NK-92 (cell line): Measurements from ENCODE around the gene PIGX.

ENCODE experiments used
- DNase-seq: peaks from one replicate; lab custom pipeline; 2025; ENCODE audit not compliant: unreplicated experiment; lab: John Stamatoyannopoulos, UW

PIGX gene

GRCh38 chr3:196711838-196712513 lies at the start of gene PIGX, which contains the start of gene CEP19:
PIGX (plus strand) TSS chr3:196712377.
CEP19 (minus strand) TSS chr3:196712250; CDS start chr3:196708657, 3,593 bp downstream.
- peak; percentile 67 for DNase-seq

DNA sequence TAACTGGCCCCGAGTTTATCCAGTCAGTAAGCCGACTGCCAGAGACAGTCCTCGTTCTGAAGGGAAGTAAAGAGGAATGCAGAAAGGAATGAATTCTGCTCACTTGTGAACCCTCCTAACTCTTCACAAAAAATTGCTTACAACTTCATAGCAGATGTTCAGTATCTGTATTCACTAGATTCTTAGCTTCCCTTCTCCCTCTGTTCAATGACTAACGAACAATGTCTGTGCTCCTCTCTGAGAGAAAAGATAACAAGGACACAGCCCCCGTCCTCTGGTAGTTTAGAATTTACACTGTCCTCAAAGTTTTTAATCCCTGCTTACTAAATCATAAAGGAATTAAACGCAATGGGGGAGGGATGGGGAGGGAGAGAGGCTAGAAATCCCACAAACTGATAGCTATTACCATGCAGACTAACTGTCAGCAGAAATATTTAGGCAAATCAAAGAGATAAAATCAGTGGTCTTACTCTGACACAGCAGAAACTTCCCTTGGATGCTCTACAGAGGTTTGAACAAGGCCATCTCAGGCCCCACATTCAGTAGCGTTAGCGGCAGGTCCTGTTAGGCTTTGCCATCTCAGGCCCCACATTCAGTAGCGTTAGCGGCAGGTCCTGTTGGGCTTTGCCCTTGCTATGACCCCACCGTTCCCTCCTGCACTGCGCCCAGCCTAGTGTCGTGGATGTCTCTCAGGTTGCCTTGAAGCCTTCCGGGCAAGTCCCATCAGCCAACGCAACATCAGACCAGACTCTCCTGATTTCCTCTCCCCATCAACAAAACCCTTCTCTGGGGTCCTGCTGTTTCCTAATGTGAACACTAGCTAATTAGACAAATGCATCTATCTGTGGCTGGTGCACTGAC lies 49.2 kb upstream of the PIGX start:
- no peak for DNase-seq

- no peak for DNase-seq
Observed at GRCh38 chr3:196666001-196666867, 45.9 kb upstream of the PIGX start.

- no peak for DNase-seq
Observed at GRCh38 chr3:196667056-196667825, 44.9 kb upstream of the PIGX start.

DNA sequence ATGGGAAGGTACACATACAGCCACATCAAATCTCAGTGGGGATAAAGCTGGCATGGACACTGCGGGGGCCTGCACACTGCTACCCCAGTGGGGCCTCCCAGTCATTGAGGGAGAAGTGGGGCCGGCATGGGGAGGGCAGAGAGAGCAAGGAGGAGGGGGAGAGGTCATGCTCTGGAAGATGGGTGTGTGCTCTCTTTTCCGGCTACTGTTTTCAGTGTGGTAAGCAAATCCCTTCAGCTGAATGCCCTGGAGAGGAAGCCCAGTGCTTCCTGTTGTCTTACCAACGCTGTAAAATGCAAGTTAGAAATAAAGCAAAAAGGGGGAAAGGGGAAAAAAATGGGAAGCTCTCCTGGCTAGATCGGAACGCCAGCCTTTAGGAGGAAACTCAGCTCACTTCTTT lies 41.8 kb upstream of the PIGX start:
- no peak for DNase-seq

GRCh38 chr3:196673632-196674031 lies 38.5 kb upstream of the PIGX start:
- DNase-seq, result no peak

DNA sequence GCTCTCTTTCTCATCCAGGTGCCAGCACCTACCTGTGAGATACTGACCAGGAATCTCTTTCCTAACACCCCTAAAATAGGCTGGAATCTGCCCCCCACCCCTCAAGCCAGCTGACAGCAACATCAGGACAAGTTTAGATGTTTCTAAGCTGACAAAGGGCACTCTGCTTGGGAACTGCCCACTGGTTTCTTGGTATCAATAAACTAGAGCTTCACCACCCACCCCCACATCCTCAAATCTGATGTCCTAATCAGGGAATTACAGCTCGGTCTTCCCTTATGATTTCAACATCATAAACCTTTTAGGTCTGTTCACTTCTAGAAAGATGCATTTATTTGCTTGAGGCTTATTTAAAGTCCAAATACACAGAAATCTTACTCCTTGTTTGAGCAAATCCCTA lies 34.8 kb upstream of the PIGX start:
- no peak for DNase-seq

- DNase-seq, result no peak
Observed at GRCh38 chr3:196677931-196678330, 34.2 kb upstream of the PIGX start.

GRCh38 chr3:196684548-196685407 lies 27.4 kb upstream of the PIGX start:
- no peak for DNase-seq

DNA sequence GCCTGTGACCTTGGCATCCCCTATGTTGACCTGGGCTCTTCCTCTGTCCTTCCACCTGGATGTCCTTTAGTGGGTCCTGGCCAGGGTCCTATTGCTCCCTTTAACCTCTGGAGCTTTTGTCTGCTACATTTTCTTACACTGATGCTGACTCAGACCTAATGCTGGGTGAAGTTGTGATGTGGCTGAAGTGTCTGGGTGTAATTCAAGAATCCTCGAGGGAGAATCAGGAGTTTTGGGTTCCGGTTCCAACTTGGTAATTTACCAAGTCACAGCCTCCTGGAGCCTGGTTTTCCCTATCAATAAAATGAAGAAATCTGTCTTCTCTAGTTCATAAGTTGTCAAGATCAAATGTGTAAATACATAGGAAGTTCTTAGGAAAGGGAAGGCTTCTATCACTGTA lies 25.7 kb upstream of the PIGX start:
- DNase-seq, result no peak

GRCh38 chr3:196688349-196688748 lies 23.8 kb upstream of the PIGX start:
- no peak for DNase-seq

DNA sequence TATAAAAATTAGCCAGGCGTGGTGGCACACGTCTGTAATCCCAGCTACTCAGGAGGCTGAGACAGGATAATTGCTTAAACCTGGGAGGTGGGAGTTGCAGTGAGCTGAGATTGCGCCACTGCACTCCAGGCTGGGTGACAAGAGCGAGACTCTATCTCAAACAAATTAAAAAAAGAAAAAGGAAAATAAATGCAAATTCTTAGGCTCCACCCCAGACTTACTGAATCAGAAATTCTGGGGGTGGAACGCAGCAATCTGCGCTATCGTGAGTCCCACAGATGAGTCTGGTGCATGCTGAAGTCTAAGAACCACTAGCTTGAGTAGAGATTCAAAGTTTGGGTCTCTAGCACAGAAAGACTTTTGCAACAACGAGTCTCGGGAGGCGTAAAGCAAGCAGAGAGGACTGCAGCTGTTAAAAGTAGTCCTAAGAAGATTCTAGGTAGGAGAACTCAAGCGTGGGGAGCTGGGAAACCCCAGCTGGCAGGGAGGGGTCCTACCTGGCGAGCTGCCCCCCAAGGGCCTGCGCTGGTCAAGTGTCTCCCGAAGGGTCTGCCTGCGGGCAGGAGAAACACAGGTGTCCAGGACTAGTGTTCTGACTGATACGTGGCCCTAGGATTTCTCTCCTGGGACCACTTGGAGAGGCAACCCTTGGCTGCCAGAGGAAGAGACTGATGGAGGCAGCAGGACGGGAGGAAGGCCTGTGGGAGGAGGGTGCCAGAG lies 22.1 kb upstream of the PIGX start:
- DNase-seq, result no peak

- no peak for DNase-seq
Observed at GRCh38 chr3:196691386-196691785, 20.8 kb upstream of the PIGX start.

- DNase-seq, result no peak
Observed at GRCh38 chr3:196694202-196694638, 18.0 kb upstream of the PIGX start.

DNA sequence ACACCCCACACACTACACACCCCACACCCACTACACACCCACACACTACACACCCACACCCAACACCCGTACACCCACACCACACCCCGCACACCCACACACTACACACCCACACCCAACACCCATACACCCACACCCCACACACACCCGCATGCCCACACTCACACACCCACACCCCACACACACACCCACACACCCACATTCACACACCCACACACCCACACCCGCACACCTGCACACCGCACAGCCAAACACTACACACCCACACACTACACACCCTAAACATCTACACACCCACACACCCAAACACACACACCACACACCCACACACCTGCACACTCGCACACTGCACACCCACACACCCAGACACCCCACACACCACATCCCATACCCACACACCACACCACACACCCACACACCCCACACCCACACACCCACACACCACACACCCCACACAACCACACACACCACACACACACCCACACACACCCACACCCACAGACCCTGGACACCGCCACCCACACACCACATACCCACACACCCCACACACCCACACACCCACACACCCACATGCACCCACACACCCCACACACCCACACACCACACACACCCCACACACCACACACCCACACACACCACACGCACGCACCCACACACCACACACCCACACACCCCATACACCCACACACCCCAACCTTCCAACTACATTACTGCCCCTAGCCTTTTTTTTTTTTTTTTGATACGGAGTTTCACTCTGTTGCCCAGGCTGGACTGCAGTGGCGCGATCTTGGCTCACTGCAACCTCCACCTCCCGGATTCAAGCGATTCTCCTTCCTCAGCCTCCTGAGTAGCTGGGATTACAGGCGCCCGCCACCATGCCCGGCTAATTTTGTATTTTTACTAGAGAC lies 17.0 kb upstream of the PIGX start:
- no peak for DNase-seq

GRCh38 chr3:196695849-196696226 lies 16.3 kb upstream of the PIGX start:
- no peak for DNase-seq

GRCh38 chr3:196697270-196697669 lies 14.9 kb upstream of the PIGX start:
- DNase-seq, result no peak

- no peak for DNase-seq
Observed at GRCh38 chr3:196699749-196700148, 12.4 kb upstream of the PIGX start.
